Cardiac septum (tissue), 1 donor: ENCODE measurements around the gene TTC12. TPM values are rescaled to one million over a fixed set of nuclear protein-coding genes. Genes with fewer than 3 reads are reported as not detected.

Experiments used
- DNase-seq: peaks from one replicate; pipeline ENCODE4 v3.0.0-alpha.2; 2020; ENCODE audit warnings: low spot score
- intact Hi-C: fragments of 100-400 bp; cut with DNase I; formaldehyde crosslinking; loops from one replicate; pipeline ENCODE4 v1.14.0; 2022
- total RNA-seq: library from RNA; stranded (reverse); fragmentation: NEBNext Ultra II Directional; extraction: Animal tissue kit (Norgen Biotek cat#: 25700); gene quantifications from one replicate; pipeline ENCODE4 v1.2.1, GENCODE V29; 2021
- donor health status: DM: no; HTN: no; CAD: no.

TTC12 gene
- total RNA-seq, 1 donor from 2014 or later, result 12.0 TPM

GRCh38 chr11:113356203-113356602, 41.8 kb downstream of the TTC12 start:
- DNase-seq, result no peak
- intact Hi-C loops, result no loop called here

DNA sequence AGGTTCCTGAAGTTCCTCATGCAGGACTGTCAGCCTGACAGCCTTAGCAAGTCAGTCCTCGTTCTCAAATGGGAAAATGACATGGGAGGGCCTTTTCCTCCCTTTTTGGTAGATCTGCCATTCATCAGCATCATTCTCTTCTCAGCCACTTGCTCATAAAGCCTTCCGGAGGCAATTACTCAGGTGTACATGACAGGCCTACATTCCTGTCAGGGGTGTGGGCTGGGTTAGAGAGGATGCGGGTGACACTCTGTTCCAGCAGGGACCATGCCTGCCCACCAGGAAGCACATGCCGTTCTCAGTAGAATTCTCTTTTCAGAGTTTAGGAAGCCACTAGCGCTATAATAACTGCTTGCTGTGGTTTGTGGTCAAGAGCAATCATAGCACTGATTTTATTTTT, 49.0 kb downstream of the TTC12 start:
- intact Hi-C loops, result no loop called here
- DNase-seq, result no peak

- DNase-seq, result no peak
- intact Hi-C loops, result no loop called here
Measured at GRCh38 chr11:113363996-113364641, 49.7 kb downstream of the TTC12 start.

DNA sequence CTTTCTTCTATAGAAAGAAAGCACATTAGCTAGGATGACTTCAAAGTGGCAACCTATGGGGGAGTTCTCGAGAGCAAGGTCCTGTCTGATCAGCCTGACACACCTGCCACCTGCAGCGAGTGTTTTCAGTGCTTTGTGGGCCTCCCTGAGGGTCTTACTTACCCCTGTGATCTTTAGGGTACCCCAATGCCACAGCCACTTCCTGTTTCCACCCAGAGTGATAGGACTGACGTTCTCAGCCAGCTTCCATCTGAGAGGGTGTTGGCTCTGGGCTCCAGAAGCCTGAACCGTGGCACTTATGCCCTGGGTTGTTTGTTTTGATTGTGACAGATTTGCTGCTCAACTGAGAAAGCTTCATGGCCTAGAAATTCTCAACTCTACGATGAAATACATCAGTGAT, 51.5 kb downstream of the TTC12 start:
- intact Hi-C loops, result no loop called here
- no peak for DNase-seq

DNA sequence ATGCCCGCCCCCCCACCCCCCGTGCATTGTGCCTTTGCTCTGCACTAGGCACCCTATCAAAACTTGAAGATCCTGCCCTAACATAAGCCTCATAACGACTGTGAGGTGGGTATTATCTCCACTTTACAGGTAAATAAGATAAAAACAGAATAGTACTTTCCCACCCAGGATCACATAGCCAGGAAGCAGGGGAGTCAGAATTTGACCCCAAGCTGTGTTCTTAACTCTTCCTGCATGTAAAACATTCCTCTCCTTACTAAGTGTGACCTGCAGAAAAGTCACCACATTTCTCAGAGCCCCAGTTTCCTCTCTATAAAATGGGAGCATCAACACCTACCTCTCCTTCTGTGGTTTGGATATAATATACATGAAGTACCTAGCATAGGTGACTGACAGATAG, 55.0 kb downstream of the TTC12 start:
- no peak for DNase-seq
- intact Hi-C loops, result no loop called here

GRCh38 chr11:113370634-113371033, 56.3 kb downstream of the TTC12 start:
- no peak for DNase-seq
- intact Hi-C loops, result no loop called here

GRCh38 chr11:113372309-113372708, 57.9 kb downstream of the TTC12 start:
- DNase-seq, result no peak
- intact Hi-C loops, result no loop called here

DNA sequence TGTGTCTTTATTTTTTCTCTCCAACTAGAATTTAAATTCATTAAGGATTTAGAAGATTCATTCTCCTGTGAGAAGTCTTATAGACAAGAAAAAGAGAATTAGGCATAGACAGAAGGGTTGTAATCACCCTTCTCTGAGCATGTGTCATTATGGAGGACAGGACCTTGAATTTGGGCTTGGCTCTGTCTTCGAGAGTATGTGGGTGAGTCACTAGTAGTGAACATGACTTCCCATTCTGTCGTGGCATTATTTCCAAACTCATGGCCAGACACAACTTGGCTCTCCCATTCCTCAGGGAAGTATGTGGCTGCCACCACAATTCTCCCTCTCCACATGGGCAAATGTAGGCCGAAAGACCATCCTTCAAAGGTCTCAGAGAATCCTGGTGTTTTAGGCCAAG, 58.9 kb downstream of the TTC12 start:
- no peak for DNase-seq
- intact Hi-C loops, result no loop called here

DNA sequence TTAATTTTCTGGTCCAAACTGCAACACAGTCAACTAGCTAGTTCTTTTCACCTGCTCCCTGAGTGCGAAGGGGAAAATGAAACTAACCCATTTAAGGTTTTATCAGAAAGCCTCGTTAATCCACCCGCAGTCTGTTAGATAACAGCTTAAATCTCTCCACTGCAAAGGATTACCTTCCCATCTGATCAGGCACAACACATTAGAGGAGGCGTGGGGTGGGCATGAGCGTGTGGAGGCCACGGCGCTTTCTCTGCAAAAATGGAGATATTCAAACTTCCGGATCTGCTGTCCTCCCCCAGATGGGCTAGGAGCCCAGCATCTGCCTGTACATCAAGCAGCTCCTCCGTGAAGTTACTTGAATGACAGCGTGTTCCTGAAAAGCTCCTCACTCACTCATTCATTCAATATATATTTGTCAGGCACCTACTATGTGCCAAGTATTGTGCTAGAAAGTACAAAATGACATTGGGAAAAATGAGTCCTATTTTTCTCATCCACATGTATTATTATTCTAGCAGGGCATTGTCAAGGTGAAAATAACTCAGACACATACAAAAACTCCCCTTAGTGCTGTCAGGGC, 59.7 kb downstream of the TTC12 start:
- no peak for DNase-seq
- intact Hi-C loops, result no loop called here

GRCh38 chr11:113375402-113375801, 61.0 kb downstream of the TTC12 start:
- no peak for DNase-seq

DNA sequence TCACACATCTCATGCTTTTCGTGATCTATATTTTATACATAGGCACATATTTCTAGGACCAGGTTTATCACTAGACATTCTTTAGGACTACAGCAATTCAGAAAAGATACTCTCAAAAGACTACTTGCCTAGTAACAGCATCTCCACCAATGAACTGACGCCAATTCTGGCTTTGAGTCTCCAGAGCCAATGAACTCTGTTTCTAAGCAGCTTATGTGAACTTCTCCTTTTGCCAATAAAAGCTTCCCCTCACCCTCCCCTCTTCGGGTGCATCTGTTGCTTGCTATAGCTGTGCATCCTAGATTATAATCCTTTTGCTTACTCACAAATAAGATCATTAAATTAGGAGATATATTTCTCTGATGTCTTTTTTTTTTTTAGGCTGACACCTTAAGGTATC, 61.8 kb downstream of the TTC12 start:
- no peak for DNase-seq
- intact Hi-C loops, result no loop called here

More at GRCh38 chr11:113375402-113375801, 61.0 kb downstream of the TTC12 start:
- intact Hi-C loops, result no loop called here

- DNase-seq, result no peak
- intact Hi-C loops, result no loop called here
Measured at GRCh38 chr11:113377681-113378412, 63.5 kb downstream of the TTC12 start.

- no peak for DNase-seq
- intact Hi-C loops, result no loop called here
Measured at GRCh38 chr11:113378692-113379091, 64.3 kb downstream of the TTC12 start.

DNA sequence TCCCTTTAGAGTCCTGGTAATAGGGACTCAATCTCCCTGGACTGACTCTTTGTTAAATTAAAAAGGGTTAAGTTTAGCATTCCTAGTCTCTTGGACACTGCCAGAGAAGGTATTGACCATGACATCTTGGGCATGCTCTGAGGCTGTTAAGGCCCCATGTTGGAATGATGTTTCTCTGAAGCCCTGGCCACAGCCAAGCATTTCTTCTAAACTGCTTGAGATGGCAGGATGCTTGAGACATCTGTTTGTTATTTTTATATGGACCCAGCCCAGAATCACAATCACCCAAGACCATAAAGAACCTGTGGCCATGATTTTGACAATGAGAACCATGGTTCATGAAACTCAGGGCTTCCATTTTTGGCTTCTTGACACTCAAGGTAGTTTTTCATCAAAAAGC, 67.7 kb downstream of the TTC12 start:
- intact Hi-C loops, result no loop called here

GRCh38 chr11:113384551-113384950, 70.2 kb downstream of the TTC12 start:
- intact Hi-C loops, result no loop called here
- DNase-seq, result no peak

More for the DNA sequence above, 67.7 kb downstream of the TTC12 start:
- no peak for DNase-seq

- no peak for DNase-seq
- intact Hi-C loops, result no loop called here
Measured at GRCh38 chr11:113385749-113386148, 71.4 kb downstream of the TTC12 start.

- intact Hi-C loops, result no loop called here
- no peak for DNase-seq
Measured at GRCh38 chr11:113386866-113387265, 72.5 kb downstream of the TTC12 start.

DNA sequence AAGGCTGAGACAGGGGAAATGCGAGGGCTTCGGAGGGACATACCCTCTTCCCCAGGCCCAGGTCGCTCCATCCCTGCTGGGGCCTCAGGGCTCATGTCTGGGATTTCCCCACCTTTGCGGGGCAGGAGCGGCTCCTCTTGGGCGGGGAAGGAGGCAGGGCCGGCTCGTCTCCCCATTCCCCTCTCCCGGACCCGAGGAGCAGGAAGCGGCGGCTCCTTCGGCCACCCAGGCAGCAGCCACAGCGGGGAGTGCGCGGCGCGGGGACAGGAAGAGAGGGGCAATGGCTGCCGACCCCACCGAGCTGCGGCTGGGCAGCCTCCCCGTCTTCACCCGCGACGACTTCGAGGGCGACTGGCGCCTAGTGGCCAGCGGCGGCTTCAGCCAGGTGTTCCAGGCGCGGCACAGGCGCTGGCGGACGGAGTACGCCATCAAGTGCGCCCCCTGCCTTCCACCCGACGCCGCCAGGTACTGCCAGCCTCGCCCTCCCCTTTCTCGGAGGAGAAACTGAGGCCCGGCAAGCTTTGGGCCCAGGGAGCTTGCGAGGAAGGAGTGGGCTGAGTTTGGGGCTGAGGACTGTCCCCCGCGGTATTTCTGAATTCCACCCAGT, 73.3 kb downstream of the TTC12 start, which contains the start of gene ANKK1:
Gene ANKK1 (plus strand): TSS at position 175 of the 607 bp plus-strand sequence. CDS start 106 bp downstream, at position 281.
- DNase-seq, result no peak
- intact Hi-C loops, result no loop called here

GRCh38 chr11:113389272-113389671, 74.9 kb downstream of the TTC12 start:
- intact Hi-C loops, result no loop called here
- DNase-seq, result no peak

DNA sequence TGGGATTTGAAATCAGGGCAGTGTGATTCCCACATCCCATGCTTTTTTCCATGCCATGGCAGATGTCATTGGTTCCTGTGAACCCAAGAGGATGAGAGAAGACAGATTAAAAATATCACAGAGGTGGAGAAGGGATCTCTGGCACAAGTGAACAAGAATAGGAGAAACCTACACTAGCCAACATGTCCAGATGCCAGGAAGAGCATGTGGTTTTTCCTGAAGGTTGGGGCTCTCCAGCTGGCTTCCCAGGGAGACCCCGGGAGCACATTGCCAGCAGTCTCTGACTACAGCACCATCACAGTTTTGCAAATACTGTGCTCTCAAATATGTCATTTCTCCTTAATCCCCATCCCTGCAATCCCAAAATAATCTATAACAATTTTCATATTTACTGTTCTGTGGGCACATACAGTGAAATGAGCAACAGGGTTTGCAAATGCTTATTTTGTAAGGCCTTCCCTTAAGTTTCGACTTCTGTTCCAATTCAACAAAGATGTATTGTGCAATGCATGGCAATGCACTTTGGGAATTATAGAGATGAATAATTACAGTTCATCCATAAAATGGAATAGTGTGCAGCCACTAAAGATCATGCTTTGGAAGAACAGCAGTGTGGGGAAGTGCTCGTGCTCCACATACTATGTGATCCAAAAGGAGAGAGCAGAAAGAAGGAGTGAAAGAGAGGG, 78.0 kb downstream of the TTC12 start:
- intact Hi-C loops, result no loop called here
- DNase-seq, result no peak
